ENCODE measurements around the gene USP46.
A peak's percentile ranks its signal among the peaks of the same experiment; 100 is the strongest.

The USP46 gene

DNA sequence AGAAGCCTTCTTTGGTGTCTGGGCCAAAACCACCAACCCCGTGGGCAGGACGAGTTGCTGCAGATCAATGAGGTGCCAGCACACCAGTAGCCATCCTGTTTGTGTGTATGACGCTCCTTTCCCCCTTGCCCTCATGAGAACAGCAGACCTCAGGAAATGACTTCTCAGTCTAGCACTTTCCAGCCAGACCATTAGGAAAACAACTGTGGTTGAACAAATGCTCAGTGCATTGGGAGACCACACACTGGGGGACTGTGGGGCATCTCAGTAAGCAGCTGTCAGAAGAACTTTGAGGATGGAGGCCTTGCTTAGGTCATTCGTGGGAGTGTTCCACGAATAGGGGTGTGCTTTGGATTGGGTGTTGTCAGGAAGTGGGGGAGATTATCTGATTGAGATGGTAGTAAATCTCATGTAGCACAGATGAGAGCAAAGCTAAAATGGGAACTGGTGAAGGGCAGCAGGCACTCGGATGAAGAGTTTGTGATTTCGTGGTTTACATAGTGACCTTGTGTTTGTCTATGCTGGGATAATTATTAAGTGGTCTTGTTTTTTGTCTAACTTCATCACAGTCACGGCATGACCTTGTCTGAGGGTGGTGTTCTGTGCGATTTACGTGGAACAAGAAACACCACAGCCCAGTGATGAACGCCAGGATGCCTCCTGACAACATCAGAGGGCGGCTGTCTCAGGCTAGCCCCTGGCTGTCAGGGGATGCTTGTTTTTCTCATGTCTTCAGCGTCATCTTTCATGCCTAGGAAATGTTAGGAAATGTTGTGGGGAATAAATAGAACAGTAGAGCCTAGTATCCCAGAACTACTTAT is 70.1 kb downstream of the USP46 start:
- TF ChIP-seq, protein P1, sequence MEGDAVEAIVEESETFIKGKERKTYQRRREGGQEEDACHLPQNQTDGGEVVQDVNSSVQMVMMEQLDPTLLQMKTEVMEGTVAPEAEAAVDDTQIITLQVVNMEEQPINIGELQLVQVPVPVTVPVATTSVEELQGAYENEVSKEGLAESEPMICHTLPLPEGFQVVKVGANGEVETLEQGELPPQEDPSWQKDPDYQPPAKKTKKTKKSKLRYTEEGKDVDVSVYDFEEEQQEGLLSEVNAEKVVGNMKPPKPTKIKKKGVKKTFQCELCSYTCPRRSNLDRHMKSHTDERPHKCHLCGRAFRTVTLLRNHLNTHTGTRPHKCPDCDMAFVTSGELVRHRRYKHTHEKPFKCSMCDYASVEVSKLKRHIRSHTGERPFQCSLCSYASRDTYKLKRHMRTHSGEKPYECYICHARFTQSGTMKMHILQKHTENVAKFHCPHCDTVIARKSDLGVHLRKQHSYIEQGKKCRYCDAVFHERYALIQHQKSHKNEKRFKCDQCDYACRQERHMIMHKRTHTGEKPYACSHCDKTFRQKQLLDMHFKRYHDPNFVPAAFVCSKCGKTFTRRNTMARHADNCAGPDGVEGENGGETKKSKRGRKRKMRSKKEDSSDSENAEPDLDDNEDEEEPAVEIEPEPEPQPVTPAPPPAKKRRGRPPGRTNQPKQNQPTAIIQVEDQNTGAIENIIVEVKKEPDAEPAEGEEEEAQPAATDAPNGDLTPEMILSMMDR (IDR thresholded peaks at IDR 0.05; ENCODE audit: borderline replicate concordance, insufficient read depth, low read depth, low read length), result no peak
- H3K4me3 ChIP-seq (ENCODE audit: low read depth, low read length), result no peak overlapping the region

DNA sequence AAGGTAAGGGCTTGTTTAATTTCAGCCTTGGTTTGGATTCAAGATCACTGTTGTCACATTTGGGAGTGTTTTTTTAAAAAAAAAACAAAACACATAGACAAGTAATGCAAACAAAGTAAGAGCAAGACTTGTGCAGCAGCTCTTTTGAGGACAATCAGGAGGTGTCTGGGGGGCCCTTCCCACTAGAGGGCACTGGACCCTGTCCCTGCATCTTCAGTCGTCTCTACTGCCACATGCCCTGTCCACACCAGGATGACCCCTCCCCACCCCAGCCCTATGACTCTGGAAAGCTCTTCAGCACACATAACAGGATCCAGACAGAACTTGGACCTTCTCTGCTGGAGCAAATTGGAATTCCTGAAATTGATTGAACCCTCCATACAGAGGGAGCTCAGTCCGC is 71.0 kb downstream of the USP46 start:
- H3K4me3 ChIP-seq (ENCODE audit: low read depth, low read length), result no peak overlapping the region
- TF ChIP-seq, protein P1 (IDR thresholded peaks at IDR 0.05; ENCODE audit: borderline replicate concordance, insufficient read depth, low read depth, low read length), result peak; percentile 65

DNA sequence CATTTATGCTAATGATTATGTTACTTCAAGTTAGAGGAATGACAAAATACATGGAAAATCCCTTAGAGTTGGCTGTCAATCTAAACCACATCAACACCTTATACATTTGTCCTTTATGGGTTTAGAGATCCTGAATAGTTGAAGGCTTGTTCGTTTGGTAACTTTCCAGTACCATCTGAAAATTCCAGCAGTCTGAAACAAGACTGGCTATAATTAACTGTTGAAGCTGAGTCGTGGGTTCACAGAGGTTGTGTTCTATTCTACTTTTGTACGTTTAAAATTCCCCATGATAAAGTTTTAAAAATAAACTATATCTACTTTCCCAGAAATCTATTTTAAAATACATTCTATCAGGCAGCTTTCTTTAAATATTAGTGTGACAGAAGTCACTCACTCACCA is 73.0 kb downstream of the USP46 start:
- H3K4me3 ChIP-seq (ENCODE audit: low read depth, low read length), result no peak overlapping the region
- TF ChIP-seq, protein P1 (IDR thresholded peaks at IDR 0.05; ENCODE audit: borderline replicate concordance, insufficient read depth, low read depth, low read length), result no peak

DNA sequence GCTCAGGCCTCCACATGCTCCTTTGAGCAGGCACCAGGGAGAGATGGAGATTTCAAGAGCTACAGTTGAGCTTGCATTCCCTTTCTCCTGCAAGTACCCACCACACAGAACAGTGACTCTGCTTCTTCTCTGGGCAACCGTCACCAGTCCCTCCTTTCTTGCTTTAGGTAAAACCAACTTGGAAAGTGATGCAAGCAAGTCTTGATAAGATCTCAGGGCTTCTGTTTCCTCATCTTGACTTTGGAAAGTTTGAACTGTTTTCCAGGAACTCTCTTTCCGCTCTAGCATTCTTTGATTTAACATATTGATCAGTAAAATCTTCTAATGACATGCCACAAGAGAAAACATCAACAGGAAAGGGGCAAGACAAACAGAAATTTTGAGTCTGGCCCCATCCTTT is 73.7 kb downstream of the USP46 start:
- no peak overlapping the region for H3K4me3 ChIP-seq (ENCODE audit: low read depth, low read length)
- TF ChIP-seq, protein P1 (IDR thresholded peaks at IDR 0.05; ENCODE audit: borderline replicate concordance, insufficient read depth, low read depth, low read length), result no peak

DNA sequence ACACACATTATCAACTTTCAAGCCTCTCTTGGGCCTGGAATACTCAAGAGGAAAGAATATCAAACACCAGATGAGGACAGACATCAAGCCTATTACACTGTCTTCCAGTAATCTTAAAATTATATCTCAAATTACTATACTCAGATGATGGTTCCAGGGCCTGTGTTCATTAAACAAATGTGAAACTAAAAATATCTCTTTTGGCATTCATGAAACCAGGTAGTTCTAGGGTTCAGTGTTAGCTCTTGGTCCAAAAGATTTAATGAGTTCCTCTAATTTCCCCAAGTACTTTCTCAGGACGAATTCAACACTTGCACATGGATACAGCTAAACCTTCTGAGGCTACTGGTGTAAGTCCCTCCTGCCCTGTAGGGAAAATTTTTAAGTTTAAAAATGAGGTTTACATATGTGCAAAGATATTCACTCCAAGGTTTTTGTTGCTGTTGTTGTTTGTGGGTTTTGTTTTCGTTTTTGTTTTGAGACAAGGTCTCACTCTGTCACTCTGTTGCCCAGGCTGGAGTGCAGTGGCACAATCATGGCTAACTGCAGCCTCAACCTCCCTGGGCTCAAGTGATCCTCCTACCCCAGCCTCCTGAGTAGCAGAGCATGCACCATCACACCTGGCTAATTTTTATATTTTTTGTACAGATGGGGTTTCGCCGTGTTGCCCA is 79.4 kb downstream of the USP46 start:
- no peak overlapping the region for H3K4me3 ChIP-seq (ENCODE audit: low read depth, low read length)
- TF ChIP-seq, protein P1 (IDR thresholded peaks at IDR 0.05; ENCODE audit: borderline replicate concordance, insufficient read depth, low read depth, low read length), result no peak

DNA sequence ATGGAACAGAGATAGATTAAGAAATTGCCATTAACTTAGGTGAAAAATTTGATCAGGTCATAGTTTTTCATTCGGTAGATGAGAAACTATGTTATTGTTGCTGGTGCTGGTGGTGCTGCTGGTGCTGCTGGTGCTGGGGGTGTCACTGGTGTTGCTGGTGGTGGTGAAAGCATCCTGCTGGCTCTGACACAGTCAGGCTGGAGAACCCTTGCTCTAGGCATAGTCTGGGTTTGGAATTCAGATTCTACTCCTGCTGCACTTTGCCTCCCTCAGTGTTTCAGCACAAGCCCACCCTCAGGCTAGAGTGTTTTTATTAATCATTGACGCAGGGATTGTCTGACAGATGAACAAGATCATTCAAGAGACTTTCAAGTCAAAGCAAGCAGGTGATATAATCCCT is 80.2 kb downstream of the USP46 start:
- TF ChIP-seq, protein P1 (IDR thresholded peaks at IDR 0.05; ENCODE audit: borderline replicate concordance, insufficient read depth, low read depth, low read length), result no peak
- no peak overlapping the region for H3K4me3 ChIP-seq (ENCODE audit: low read depth, low read length)

DNA sequence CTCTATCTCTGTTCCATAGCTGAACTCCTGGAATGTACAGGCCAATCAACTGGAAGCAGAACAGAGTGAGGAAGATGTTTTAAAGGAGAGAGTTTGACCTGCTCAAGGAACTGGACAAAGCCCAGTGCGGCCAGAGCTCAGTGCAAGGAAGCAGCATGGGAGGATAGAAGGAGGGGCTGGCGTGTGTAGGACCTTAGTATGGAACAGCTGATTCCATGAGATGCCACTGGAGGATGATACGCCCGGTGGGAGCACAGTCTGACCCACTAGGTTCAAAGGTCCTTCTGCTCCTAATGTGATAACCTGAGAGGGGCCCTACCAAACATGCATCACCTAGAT is 81.5 kb downstream of the USP46 start:
- no peak overlapping the region for H3K4me3 ChIP-seq (ENCODE audit: low read depth, low read length)
- TF ChIP-seq, protein P1 (IDR thresholded peaks at IDR 0.05; ENCODE audit: borderline replicate concordance, insufficient read depth, low read depth, low read length), result no peak
